ENCODE data around the gene GSAP. TPM values are rescaled to one million over a fixed set of nuclear protein-coding genes. Genes with fewer than 3 reads are reported as not detected.

The GSAP gene
- polyA plus RNA-seq, 1 of the 3 experiments (the other 2 are of a cell fraction) = 5.9 TPM

DNA sequence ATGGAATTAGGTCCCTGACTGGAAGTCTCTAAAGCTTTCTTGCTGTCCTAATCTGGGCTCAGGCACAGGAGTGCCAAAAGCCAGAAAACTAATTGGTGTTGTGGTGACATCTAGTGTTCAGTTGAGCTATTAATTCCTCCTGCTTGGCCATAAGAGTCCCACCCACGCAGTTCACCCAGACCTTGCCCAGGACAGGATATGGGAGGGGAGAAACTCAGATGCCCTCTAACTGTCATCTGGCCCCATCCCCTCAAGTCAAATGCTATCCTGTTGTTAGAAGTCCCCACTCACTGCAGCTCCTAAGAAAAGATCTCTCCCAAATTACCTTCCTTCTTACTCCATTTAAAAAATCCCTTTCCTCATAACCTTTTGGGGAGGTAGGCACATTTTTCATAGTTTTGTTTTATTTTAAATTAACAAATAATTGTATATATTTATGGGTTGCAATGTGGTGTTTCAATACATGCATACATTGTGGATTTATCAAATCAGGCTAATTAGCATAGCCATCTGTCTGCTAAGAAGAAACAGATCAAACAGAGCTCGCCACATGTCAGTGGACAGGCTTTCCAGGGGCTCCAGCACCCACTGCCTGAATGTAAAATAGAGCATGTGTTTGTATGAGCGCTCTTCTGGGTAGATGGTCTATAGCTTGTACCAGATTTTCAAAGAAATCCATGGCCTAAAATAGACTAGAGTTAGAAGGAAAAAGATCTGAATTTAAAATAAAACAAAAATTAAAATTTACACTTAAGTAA is 84.0 kb downstream of the GSAP start (continued):
- peak; percentile 98 for TF ChIP-seq MXI1 (IDR thresholded peaks at IDR 0.05; ENCODE audit: low read depth, low read length)
- TF ChIP-seq, protein P1, sequence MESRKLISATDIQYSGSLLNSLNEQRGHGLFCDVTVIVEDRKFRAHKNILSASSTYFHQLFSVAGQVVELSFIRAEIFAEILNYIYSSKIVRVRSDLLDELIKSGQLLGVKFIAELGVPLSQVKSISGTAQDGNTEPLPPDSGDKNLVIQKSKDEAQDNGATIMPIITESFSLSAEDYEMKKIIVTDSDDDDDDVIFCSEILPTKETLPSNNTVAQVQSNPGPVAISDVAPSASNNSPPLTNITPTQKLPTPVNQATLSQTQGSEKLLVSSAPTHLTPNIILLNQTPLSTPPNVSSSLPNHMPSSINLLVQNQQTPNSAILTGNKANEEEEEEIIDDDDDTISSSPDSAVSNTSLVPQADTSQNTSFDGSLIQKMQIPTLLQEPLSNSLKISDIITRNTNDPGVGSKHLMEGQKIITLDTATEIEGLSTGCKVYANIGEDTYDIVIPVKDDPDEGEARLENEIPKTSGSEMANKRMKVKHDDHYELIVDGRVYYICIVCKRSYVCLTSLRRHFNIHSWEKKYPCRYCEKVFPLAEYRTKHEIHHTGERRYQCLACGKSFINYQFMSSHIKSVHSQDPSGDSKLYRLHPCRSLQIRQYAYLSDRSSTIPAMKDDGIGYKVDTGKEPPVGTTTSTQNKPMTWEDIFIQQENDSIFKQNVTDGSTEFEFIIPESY (IDR thresholded peaks at IDR 0.05; ENCODE audit: borderline replicate concordance, low read depth) = no peak
- TF ChIP-seq PBX3 (IDR thresholded peaks at IDR 0.05) = no peak
- TF ChIP-seq USF1 (IDR thresholded peaks at IDR 0.05; ENCODE audit: borderline replicate concordance, low read depth) = no peak
- no peak for TF ChIP-seq GABPA (IDR thresholded peaks at IDR 0.05; ENCODE audit: low read depth)
- peak; percentile 94 for TF ChIP-seq SMC3 (IDR thresholded peaks at IDR 0.05; ENCODE audit: low read depth, low read length)
- no peak for TF ChIP-seq NRF1 (IDR thresholded peaks at IDR 0.05; ENCODE audit: low read depth, low read length)
- TF ChIP-seq TAF1 (IDR thresholded peaks at IDR 0.05; ENCODE audit: borderline replicate concordance, low read depth, low read length) = 0 out of 2 replicates have a peak, but pooled peaks have one; percentile 13
- TF ChIP-seq POLR2AphosphoS5 (IDR thresholded peaks at IDR 0.05; ENCODE audit: low read depth, low read length) = no peak
- no peak for TF ChIP-seq REST (IDR thresholded peaks at IDR 0.05; ENCODE audit: low read depth, low read length)
- peak; percentile 51; the same call in 1 of the 2 replicates for TF ChIP-seq RCOR1 (IDR thresholded peaks at IDR 0.05; ENCODE audit: low read length)
- TF ChIP-seq YY1 (IDR thresholded peaks at IDR 0.05; ENCODE audit: low read depth) = no peak
- TF ChIP-seq ELF1 (IDR thresholded peaks at IDR 0.05) = no peak
- TF ChIP-seq FOXM1 (IDR thresholded peaks at IDR 0.05; ENCODE audit: low read depth) = no peak
- TF ChIP-seq MEF2A (IDR thresholded peaks at IDR 0.05; ENCODE audit: borderline replicate concordance, low read depth) = no peak
- peak; percentile 99 for TF ChIP-seq RAD21 (IDR thresholded peaks at IDR 0.05; ENCODE audit: low read length)
- TF ChIP-seq FOSL2 (IDR thresholded peaks at IDR 0.05; ENCODE audit: borderline replicate concordance, low read depth) = no peak
- TF ChIP-seq SIN3A (IDR thresholded peaks at IDR 0.05; ENCODE audit: borderline replicate concordance, low read depth, low read length) = 0 out of 2 replicates have a peak, but pooled peaks have one; percentile 34
